Activated naive CD4-positive, alpha-beta T cell treated with anti-CD3 and anti-CD28 coated beads, Interleukin-2, amount 10 ng/mL, durations not matched to agents 7 days and 5 days (primary cell): ENCODE measurements around the gene TSEN54.

Source experiments
- CTCF ChIA-PET: fragments of 350-600 bp; sonication (Branson Sonifier 250); formaldehyde crosslinking; loops from one replicate; lab custom pipeline; 2021; ENCODE audit warnings: antibody characterized with exemption; lab: Charles Lee
- DNase-seq: peaks from one replicate; pipeline ENCODE4 v3.0.0-alpha.2; 2020
- H3K27ac Mint-ChIP-seq: one replicate; pipeline ENCODE4 v1.8.0; 2021; ENCODE audit warnings: mild to moderate bottlenecking, moderate library complexity, mixed read lengths
- H3K27me3 Mint-ChIP-seq: one replicate; pipeline ENCODE4 v1.8.0; 2021; ENCODE audit warnings: mild to moderate bottlenecking, mixed read lengths
- H3K36me3 Mint-ChIP-seq: one replicate; pipeline ENCODE4 v1.8.0; 2021; ENCODE audit warnings: mixed read lengths
- H3K4me1 Mint-ChIP-seq: one replicate; pipeline ENCODE4 v1.8.0; 2021; ENCODE audit warnings: mixed read lengths
- H3K4me3 Mint-ChIP-seq: one replicate; pipeline ENCODE4 v1.8.0; 2021; ENCODE audit warnings: mild to moderate bottlenecking, moderate library complexity, mixed read lengths
- H3K9me3 Mint-ChIP-seq: one replicate; pipeline ENCODE4 v1.8.0; 2021; ENCODE audit warnings: mixed read lengths

TSEN54 gene

GRCh38 chr17:75571885-75572215, 55.5 kb downstream of the TSEN54 start:
- Mint-ChIP-seq H3K4me3 (no peak overlapping the region), H3K36me3 (no peaks in the 10 kb centered on the region), H3K9me3 (no peaks in the 10 kb centered on the region), H3K27ac (no peak overlapping the region), H3K4me1 (peaks cover 3% of the 10 kb centered on the region), H3K27me3 (peaks cover 9% of the 10 kb centered on the region)
- CTCF ChIA-PET: interaction anchor here (1.3 kb wide), 1 partner anchor 29 kb away, joined by 4 read pairs; no protein-coding TSS in a partner anchor
- DNase-seq: no peak

DNA sequence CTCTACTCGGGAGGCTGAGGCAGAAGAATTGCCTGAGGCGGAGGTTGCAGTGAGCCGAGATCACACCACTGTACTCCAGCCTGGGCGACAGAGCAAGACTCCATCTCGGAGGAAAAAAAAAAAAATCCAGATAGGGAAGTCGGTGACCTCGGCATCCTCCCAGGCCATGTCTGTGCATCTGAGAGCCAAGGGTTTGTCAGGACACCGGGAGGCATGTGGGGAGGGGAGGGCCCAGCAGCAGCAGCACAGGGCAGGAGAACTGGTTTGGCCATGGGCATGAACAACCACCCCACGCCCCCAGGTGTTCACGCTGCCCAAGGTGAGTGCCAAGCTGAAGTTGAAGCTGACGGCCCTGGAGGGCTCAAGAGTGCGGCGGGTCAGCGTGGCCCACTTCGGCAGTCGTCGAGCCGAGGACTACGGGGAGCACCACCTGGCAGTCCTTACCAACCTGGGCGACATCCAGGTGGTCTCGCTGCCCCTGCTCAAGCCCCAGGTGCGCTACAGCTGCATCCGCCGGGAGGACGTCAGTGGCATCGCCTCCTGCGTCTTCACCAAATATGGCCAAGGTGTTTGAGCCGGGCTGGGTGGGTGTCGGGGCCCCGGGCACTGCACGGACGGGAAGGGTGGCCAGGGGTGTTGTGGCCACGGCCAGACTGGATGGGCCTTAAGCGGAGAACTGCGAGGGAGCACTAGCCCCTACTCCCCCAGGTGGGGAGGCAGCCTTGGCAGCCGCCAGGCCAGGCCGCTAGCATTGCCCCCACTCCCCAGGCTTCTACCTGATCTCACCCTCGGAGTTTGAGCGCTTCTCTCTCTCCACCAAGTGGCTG, 56.6 kb downstream of the TSEN54 start:
- Mint-ChIP-seq H3K36me3 (no peaks in the 10 kb centered on the region), H3K4me3 (no peak overlapping the region), H3K4me1 (peaks cover 3% of the 10 kb centered on the region), H3K27me3 (peaks cover 15% of the 10 kb centered on the region), H3K9me3 (no peaks in the 10 kb centered on the region), H3K27ac (no peak overlapping the region)
- CTCF ChIA-PET: no interaction called here
- no peak for DNase-seq

DNA sequence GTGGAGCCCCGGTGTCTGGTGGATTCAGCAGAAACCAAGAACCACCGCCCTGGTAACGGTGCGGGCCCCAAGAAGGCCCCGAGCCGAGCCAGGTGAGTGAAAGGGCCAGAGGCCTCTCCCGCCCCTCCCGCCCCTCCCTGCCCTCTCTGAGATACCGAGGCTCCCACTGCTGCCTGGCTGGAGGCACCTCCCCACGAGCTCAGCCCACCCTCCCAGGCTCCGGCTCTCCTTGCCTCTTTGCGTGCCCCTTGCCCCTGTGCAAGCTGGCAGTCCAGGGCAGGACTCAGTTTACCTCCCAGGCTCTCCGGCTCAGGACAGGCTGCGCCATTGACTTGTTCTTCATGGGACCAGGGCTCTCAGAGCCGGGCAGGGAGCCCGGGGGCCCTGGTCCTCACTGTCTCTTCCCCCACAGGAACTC, 57.2 kb downstream of the TSEN54 start:
- H3K27me3 Mint-ChIP-seq: peaks cover 15% of the 10 kb centered on the region
- DNase-seq: no peak
- H3K4me3 Mint-ChIP-seq: no peak overlapping the region
- no peaks in the 10 kb centered on the region for H3K9me3 Mint-ChIP-seq
- H3K27ac Mint-ChIP-seq: no peak overlapping the region
- peaks cover 3% of the 10 kb centered on the region for H3K4me1 Mint-ChIP-seq
- no peaks in the 10 kb centered on the region for H3K36me3 Mint-ChIP-seq
- CTCF ChIA-PET: no interaction called here

GRCh38 chr17:75573994-75574393, 57.7 kb downstream of the TSEN54 start:
- H3K4me3 Mint-ChIP-seq: no peak overlapping the region
- no peaks in the 10 kb centered on the region for H3K36me3 Mint-ChIP-seq
- peaks cover 19% of the 10 kb centered on the region for H3K27me3 Mint-ChIP-seq
- CTCF ChIA-PET: no interaction called here
- no peaks in the 10 kb centered on the region for H3K9me3 Mint-ChIP-seq
- peaks cover 3% of the 10 kb centered on the region for H3K4me1 Mint-ChIP-seq
- DNase-seq: no peak
- no peak overlapping the region for H3K27ac Mint-ChIP-seq
